Fibroblast of lung (primary cell): ENCODE measurements around the gene PRDM16.

ENCODE experiments used
- EZH2 ChIP-seq: IDR thresholded peaks from 2 replicates; pipeline ENCODE4 v1.5.1; 2012; ENCODE audit warnings: low read length, control low read depth, mild to moderate bottlenecking; ENCODE audit errors: missing control alignments
- TF ChIP-seq, protein P1 (sequence below), 2 donors: IDR thresholded peaks in 1 of 2; conservative IDR thresholded peaks in 1 of 2; 1 replicate in 1 of 2; 2 replicates in 1 of 2; pipeline ENCODE4 v1.5.1; 2011 to 2012; ENCODE audit warnings: low read length in 2 of 2, control low read depth in 1 of 2, inconsistent platforms in 1 of 2, low read depth in 1 of 2, mild to moderate bottlenecking in 1 of 2

DNA sequence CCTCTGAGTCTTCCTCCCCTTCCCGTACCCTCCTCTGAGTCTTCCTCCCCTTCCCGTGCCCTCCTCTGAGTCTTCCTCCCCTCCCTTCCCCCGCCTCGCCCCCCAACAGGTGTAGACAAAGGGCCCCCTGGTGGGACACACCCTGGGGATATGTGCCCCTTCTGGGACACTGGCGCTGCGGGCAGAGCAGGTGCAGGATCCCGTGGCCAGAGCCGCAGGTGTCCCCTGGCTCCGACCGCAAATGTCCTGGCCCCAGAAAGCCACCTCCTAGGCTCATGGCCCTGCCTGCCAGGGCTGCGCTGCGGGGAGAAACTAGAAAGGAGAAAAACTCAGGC is 334.0 kb downstream of the PRDM16 start:
- no peak for TF ChIP-seq EZH2
- TF ChIP-seq, protein P1, sequence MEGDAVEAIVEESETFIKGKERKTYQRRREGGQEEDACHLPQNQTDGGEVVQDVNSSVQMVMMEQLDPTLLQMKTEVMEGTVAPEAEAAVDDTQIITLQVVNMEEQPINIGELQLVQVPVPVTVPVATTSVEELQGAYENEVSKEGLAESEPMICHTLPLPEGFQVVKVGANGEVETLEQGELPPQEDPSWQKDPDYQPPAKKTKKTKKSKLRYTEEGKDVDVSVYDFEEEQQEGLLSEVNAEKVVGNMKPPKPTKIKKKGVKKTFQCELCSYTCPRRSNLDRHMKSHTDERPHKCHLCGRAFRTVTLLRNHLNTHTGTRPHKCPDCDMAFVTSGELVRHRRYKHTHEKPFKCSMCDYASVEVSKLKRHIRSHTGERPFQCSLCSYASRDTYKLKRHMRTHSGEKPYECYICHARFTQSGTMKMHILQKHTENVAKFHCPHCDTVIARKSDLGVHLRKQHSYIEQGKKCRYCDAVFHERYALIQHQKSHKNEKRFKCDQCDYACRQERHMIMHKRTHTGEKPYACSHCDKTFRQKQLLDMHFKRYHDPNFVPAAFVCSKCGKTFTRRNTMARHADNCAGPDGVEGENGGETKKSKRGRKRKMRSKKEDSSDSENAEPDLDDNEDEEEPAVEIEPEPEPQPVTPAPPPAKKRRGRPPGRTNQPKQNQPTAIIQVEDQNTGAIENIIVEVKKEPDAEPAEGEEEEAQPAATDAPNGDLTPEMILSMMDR (conservative IDR thresholded peaks at IDR 0.05 in 1 of 2, IDR thresholded peaks at IDR 0.05 in 1 of 2; ENCODE audit: low read depth in 1 of 2, low read length in 2 of 2), result no peak
